SKM-1 (cell line): ENCODE data around the gene RASA2.
"Not testable (repeated sequence)": the region's sequence is repeated elsewhere in the genome, so short reads cannot be mapped to it uniquely, and the experiment has no call there.

Experiments
- DNase-seq: peaks from one replicate; lab custom pipeline; 2025; ENCODE audit not compliant: unreplicated experiment; lab: John Stamatoyannopoulos, UW

RASA2 gene

DNA sequence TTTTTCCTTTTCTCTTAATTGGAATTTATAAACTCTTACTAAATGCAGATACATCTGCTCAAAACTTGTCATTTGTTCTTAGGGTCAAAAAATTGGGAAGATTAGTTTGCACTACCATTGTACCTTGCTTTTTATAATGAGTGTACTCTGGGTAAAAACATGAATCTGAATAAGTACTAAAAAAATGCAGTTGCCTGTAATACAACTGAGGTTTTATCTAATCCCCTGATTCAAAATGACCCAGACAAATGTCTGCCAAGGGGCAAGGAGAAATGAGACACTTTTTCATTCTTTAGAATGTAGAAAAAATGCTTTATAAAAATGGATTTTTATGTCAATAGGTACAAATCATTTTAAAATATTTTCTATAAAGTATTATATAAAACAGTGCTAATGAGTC, 42.4 kb downstream of the RASA2 start:
- no peak for DNase-seq

DNA sequence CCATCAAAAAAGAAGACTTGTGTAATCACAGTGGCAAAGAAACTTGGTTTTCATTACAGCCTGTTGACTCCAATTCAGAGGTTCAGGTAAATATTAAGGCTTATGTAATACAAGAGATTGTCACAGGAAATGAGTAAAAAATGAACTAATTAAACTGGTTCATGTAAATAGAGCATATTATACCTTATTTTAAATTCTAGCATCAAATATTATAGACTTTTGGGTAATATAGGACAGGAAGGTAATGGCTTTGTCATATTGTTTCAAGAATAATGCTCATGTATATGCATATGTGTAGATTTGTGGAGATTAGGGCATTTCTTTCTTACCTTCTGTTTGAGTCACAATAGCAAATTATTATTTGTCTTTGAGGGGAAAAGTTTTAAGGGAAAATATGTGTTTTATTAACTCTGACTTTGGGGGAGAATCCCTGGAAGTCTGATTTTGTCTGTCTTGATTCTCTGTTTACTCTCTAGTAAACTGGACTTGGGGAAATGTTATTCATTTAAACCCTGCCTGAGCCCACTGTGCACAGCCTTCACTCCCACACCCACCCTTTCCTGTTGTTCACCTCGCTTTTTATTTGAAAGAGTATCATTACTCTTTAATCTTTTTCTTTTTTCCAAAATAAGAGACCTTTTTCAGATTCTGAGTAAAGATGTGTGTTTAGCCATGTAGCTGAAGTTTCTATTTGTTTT, 43.0 kb downstream of the RASA2 start:
- DNase-seq, result no peak

DNA sequence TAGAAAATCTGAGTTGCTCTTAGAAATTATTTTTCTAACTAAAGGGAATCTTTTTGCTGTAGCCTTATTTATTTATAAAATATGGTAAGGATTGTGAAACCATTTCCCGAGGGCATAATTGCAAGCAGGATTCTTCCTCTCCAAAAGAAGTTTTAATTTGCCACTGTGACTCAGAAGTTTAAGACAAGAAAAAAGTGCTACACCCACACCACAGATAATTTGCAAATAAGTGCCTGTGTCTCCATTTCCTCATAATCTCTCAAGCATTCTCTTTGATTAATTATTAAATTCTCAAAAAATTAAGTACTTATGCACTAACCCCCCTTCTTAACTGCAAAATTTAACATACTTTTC, 43.6 kb downstream of the RASA2 start:
- DNase-seq, result no peak

DNA sequence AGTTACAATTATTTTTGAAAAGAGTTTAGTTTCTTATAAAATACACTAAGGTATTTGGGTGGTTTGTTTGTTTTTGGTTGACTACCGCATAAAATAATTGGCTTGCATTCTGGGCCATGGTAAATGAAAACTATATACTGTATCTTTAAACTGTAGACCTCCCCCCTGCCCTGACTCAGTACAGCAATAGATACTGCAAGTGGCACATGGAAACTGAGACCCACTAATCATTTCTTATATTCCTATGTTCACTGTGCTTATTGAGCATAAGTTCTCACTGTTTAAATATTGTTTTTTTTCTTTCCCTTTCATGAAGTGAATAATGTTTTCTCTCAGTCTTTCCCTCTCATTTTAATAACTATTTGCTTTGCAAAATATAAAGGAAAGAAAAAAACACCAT, 45.8 kb downstream of the RASA2 start:
- no peak for DNase-seq

DNA sequence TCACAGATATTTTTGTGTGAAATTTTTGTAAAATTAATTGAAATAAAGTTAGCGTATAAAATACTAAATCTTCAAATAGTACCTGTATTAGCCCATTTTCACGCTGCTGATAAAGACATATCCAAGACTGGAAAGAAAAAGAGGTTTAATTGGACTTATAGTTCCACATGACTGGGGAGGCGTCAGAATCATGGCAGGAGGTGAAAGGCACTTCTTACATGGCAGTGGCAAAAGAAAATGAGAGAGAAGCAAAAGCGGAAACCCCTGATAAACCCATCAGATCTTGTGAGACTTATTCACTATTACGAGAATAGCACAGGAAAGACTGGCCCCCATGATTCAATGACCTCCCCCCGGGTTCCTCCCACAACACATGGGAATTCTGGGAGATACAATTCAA, 49.2 kb downstream of the RASA2 start:
- DNase-seq, result not testable (repeated sequence)

DNA sequence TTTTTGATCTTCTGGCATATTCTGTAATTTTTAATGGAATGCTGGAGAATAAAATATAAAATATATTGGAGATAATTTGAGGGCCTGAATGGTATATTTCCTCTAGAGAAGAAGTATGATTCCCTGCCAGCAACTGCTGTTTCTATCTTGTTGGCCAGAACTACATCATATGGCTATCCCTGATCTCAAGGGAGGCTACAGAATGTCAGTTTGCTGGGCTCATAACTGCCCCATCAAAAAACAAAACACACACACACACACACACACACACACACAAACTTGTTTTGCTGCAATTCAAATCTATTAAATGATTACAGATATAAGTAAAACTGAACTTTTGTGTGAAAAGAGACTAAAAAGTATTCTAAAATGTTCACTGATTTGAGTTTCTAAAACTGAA, 51.0 kb downstream of the RASA2 start:
- DNase-seq, result no peak

DNA sequence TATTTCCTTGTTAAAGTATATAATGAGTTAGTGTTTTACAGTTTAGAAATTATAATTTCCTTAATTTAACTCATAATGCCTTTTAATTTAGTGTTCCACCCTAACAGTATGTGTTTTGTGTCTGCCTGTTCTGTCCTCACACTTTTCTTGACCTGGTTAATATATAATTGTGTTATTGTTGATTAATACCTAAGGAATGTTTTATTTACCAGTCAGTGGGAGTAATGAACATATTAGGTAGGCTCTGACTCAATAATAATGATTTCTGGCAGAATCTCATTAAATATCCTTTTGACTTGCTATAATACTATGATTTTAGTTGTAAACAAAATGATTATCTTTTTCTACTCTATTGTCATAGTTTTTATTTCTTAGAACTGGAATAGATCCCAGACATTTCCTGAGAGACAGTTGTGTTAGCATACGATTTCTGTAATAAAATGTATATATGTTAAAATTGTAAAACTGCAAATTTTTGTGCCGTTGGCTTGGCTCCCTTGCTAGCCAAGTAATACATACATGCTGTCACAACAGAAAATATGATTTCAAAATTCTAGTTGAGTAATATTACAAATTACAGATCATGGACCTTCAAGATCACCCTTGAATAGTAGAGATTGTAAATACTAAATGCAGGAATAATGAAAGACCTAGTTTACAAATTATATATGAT, 51.9 kb downstream of the RASA2 start:
- no peak for DNase-seq

DNA sequence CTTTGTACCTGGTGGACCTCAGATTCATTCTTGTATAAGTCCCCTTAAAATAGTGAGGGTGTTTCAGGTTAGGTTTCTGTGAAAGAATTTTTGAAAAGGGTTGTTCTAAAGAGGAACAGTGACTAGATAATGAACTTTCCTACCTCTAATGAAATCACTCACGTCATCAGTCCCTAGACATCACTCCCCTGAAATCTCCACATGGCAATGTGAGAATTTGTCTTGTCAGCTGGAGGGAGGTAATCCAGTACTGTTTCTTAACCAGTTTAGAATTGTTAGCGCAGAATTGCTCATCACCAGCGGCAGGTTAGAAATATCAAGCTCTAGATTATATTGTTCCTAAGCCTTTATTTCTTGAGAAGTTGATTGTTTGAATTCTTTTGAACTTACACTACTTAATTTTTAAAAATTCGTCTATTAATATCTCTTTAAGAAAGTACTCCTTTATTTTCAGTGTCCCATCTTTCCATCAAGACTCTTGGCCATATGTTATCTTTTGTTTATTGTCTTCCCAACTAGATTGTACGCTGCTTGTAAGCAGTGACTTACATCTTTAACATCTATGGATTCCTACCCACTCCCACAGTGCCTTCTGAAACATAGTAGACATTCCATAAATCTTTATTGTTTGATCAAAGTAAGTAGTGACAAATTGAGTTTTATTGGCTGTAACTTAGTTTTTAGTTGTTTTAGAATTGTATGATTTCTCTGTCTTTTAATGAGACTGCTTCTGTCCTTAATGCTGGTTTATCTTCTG, 52.8 kb downstream of the RASA2 start:
- no peak for DNase-seq

DNA sequence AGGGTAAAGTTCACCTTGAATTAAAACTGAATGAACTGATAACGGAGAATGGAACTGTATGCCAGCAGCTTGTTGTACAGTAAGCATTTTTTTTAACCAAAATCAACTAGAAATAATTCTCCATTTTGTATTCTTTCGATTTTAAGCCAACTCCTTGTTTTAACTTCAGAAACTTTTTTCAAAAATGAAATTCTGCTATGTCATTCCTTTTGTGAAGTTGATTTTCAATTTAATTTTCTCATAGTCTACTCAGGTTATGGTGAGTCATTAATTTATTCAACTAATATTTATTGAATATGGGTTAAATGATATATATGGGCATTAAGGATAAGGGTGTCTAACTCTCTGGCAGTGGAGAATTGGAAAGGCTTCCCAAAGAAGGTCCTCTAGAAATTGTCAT, 53.7 kb downstream of the RASA2 start:
- no peak for DNase-seq

DNA sequence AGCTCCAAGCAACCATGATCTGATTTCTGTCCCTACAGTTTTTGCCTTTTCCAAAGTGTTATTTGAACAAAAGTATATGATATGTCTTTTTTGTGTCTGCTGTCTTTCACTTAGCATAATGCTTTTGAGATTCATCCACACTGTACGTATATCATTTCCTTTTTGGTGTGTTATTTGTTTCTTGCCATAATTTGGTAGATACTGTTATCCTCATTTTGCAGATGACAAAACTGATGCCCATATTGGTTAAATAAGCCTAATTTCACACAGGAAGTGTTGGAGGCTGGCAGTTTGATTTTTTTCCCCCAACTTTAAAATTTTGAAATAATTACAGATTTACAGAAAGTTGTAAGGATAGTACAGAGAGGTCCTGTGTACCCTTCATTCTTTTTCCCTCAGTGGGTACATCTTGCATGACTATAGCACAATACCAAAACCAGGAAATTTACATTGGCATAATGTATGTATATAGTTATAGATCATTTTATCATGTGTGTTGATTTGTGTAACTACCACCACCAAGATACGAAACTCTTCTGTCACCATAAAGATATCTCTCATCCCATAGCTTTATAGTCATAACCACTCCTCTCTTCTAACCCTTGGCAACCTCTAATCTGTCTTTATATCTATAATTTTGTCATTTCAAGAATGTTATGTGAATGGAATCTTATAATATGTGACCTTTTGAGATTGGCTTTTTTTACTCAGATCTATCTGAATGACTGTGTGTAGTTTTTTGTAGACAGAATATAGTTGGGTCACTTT, 55.6 kb downstream of the RASA2 start:
- no peak for DNase-seq

DNA sequence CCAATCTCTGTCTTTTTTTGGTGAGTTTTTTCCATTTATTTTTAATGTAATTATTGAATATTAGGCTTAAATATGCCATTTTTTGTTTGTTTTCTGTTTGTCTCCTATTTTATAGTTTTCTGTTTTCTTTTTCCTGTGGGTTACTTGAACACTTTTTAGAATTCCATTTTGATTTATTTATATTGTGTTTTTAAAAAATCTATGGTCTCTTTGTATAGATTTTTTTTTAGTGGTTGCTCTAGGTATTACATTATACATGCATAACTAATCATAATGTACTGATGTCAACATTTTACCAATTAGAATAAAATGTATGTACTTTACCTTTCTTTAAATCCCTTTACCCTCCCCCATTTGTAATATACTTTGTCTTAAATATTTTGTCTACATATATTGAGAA, 56.2 kb downstream of the RASA2 start:
- DNase-seq, result no peak

DNA sequence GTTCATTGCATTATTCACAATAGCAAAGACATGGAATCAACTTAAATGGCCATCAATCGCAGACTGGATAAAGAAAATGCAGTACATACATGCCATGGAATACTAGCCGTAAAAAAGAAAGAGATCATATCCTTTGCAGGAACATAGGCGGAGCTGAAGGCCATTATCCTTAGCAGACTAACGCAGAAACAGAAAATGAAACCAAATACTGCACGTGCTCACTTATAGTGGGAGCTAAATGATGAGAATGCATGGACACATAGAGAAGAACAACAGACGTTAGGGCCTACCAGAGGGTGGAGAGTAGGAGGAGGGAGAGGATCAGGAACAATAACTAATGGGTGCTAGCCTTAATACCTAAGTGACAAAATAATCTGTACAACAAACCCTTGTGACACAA, 57.9 kb downstream of the RASA2 start:
- no peak for DNase-seq

DNA sequence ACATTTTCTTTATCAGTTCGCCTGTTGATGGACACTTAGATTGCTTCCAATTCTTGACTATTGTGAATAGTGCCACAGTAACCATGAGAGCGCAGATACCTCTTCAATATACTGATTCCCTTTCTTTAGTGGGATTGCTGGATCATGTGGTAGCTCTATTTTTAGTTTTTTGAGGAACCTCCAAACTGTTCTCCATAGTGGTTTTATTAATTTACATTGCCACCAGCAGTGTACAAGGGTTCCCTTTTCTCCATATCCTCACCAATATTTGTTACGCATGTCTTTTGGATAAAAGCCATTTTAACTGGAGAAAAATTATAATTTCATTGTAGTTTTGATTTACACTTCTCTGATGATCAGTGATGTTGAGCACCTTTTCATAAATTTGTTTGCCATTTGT, 59.3 kb downstream of the RASA2 start:
- DNase-seq, result no peak

DNA sequence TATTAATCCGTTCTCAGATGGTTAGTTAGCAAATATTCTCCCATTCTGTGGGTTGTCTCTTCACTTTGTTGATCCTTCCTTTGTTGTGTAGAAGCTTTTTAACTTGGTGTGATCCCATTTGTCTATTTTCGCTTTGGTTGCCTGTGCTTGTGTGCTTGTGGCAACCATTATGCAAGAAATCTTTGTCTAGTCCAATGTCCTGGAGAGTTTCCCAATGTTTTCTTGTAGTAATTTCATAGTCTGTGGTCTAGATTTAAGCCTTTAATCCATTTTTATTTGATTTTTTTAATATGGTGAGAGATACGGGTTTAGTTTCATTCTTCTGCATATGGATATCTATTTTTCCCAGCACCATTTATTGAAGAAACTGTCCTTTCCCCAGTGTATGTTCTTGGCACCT, 59.8 kb downstream of the RASA2 start:
- no peak for DNase-seq

DNA sequence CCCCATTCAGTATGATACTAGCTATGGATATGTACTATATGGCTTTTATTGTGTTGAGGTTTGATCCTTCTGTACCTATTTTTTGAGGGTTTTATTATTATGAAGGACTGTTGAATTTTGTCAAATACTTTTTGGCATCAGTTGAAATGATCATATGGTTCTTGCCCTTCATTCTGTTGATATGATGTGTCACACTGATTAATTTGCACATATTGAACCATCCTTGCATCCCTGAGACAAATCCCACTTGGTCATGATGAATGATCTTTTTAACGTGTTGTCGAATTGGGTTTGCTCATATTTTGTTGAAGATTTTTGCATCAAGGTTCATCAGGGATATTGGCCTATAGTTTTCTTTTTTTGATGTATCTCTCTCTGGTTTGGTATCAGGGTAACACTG, 61.0 kb downstream of the RASA2 start:
- DNase-seq, result no peak

DNA sequence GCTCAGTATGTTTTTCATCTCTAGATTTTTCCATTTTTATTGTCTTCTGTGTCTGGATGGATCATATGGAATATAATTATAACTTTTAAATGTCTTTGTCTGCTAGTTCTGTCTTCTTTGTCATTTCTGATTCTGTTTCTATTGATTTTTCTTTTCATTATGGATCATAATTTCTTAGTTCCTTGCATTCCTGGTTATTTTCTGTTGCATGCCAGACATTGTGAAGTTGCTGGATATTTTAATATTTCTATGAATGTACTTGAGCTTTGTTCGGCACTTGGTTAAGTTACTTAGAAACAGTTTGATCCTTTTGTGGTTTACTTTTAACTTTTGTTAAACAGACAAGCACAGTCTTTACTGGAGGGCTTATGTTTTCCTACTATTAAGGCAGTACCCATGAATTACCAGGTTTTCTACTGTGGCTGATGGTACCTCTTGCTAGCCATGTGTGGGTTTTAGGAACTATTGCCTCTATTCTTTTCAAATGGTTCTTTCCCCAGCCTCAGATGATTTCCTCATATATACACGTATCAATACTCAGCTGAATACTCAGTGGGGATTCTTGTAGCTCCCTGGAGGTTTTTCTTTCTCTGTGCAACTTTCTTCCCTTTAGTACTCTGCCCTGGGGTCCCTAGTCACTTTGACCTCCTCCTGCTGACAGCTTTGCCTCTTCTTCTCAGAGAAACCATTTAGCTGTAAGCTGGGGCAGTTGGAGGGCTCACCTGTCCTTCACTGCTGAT, 64.3 kb downstream of the RASA2 start:
- no peak for DNase-seq

DNA sequence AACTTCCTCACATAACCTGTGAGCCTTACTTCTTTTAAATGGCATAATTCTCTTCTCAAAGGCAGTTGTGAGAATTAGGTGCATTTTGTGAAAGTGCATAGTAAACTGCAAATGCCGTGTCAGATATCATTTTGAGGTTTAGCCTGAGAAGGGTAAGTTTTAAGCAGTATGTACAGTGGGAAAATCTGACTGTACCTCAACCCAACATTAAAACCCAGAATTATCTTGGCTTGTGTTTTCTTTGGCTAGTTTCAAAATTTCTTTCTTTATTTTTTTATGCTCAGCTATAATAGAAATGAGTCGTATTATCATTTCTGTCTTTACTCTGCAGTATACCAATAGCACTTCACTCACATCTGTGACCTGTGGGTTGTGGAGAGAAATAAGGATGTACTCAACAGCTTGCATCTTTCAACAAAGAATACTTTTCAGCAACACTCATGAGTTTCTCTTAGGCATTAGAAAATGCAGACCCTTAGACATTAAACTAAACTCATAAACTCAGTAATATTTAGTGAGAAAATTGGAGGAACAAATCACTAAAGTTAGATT, 65.7 kb downstream of the RASA2 start:
- DNase-seq, result no peak

DNA sequence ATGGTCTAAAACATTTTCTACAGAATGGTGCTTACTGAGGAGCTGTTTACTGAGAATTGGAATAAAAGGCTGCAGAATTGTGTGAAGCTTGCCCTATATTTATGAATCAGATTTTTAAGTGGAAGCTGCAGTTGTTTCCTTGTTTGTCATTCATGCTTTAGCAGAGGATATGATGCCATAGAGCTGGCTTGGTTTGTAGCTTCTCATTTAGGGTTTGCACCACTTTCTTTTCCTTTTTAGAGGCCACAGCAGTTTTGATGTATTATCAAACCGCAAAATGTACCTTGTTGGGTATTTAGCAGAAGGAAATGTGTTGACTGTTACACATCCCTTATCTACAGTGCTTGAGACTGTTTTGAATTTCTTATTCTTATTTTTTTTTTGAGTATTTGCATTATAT, 66.2 kb downstream of the RASA2 start:
- DNase-seq, result no peak

DNA sequence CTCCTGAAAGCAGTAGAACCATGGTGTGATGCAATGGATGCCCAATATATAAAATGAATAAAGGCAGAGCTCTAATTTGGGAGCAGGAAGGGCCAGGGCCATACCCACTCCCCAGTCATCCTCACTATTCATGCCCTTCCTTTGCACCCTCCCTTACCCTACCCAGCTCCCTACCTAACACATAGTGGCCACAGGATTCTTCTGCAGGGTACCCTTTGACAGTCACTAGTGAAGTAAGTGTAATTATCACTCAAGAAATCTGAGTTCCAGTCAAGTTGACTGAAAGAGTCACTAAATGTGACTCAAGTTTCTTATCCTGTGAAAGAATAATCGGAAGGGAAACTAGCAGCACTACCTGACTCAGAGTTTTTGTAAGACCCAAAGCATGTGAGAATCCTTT, 69.2 kb downstream of the RASA2 start:
- DNase-seq, result no peak

DNA sequence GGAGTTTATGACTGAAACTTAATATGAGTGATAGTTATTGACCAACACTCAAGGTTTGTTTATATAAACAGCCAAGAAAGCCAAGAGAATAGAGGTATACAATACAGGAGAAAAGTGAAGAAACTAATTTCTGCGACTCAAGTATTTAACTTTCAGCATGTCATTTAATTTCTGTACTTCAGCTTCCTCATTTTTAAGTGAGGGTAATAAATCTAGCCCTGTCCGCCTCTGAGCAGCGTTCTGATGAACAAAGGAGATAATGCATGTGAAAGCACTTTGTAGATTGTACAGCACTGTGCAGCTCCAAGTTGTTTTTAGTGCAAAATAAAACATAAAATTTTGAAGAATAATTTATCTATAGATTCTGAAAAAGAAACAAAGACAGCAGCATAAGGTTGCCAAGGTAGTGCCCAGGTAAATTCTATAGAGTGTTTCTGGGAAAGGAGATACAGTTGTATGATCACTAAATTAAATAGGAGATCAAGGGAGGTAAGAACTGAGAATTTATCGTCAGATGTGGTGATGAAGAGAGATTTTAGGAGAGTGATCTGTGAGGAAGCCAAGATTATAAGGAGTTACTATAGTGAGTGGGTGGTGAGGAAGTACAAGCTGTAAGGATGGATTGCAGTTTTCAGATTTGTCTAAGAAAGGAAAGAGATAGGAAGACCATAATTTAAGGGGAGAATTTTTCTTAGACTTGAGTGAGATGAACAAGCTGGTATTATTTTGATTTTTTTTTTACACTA, 71.3 kb downstream of the RASA2 start:
- no peak for DNase-seq
